Stimulated activated CD4-positive, alpha-beta T cell treated with anti-CD3 and anti-CD28 coated beads, Interleukin-15, amount 100 ng/mL, for 48 hours (primary cell): ENCODE measurements around the gene UST.

ENCODE experiments used
- DNase-seq, 2 donors: peaks; one replicate each; pipeline ENCODE4 v3.0.0-alpha.2; 2020; ENCODE audit warnings: low read depth in 2 of 2

UST gene

DNA sequence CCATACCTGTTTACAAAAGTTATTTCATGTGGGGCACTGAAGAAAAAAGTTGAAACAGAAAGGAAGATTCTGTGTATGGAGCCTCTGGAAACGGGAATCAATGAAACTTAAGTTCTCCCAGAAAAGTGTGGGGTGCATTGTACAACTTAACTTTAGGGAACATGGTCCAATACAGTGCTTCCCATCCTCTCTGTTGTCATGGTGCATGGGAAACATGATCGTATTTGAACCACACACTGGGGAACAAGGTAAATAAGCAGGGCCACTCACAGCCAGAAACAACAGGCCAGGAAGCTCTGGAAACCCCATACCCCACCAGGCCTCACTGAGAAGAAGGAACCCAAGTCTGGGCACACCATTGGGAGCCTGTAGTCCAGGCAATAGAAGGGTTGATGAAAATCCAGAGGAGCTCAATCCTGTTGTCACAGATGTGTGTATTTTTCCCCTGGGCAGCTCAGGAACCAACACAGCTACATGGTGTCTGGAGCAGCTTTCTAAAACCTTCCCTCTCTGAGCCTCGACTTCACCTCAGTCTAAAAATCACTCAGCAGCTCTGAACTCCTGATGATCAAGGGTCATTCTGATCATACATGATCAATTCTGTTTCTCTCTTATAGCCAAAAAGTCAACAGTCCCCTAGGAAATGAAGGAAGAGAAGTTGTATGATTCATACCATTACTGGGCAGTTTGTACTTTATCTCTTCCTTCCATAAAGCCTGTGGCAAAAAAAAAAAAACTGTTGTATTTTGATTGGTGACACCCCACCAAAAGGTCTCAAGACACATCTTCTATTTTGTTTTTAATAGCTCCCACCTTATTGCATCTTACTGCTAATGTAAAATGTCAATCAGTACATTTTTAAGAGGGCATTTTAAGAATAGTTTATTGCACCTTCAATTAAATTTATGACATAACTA lies 372.2 kb downstream of the UST start:
- DNase-seq: no peak

DNA sequence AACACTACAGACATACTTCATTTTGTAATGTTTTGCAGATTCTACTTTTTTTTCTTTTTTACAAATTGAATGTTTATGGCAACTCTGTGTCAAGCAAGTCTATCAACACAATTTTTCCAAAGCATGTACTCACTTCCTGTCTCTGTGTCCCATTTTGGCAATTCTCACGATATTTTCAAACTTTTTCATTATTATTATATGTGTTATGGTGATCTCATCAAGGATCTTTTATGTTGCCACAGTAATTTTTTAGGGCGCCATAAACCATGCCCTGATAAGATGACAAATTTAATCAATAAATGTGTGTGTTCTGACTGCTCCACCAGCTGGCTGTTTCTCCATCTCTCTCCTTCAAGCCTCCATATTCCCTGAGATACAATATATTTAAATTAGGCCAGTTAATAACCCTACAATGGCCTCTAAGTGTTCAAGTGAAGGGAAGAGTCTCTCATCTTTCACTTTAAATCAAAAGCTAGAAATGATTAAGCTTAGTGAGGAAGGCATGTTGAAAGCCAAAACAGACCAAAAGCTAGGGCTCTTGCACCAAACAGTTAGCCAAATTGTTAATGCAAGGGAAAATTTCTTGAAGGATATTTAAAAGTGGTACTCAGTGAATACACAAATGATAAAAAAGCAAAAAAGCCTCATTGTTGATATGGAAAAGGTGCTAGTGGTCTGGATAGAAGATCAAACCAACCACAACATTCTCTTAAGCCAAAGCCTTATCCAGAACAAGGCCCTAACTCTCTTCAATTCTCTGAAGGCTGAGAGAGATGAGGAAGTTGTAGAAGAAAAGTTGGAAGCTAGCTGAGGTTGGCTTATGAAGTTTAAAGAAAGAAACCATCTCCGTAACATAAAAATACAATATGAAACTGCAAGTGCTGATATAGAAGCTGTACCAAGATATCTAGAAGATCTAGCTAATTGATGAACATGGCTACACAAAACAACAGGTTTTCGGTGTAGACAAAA lies 376.3 kb downstream of the UST start:
- DNase-seq: no peak

DNA sequence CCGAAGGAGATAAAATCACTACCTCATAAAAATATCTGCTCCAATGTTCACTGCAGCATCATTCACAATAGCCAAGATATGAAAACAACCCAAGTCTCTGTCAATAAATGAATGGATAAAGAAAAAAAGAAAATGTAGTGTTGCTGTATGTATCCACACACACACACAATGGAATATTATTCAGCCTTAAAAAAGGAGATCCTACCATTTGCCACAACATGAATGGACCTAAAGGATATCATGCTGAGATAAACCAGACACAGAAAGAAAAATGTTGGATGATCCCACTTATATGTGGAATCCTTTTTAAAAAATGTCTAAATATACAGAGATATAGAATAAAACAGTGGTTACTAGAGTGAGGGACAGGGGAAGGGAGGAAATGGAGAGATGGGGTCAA lies 378.5 kb downstream of the UST start:
- DNase-seq: no peak
